ENCODE data around the gene KCTD15. TPM values are rescaled to one million over a fixed set of nuclear protein-coding genes. Genes with fewer than 3 reads are reported as not detected.

KCTD15 gene
- total RNA-seq, result 2.7 TPM in 2 replicates

- ATAC-seq (ENCODE audit: low read depth) (peak; percentile 23), DNase-seq (peak; percentile 36)
- no peaks in the 10 kb centered on the region for H3K9me3 Mint-ChIP-seq
- POLR2A ChIA-PET, result interaction anchor here (0.9 to 1.9 kb wide), 2 partner anchors 338 to 376 kb away, joined by 6 to 8 read pairs; partner anchors contain the start of gene LSM14A
- peaks cover 5% of the 10 kb centered on the region for H3K4me1 Mint-ChIP-seq
- peaks cover 16% of the 10 kb centered on the region for H3K27me3 Mint-ChIP-seq
- CTCF ChIA-PET, result interaction anchor here (1.5 kb wide), 1 partner anchor 202 kb away, joined by 4 read pairs; no protein-coding TSS in a partner anchor
- intact Hi-C loops (cut with micrococcal nuclease), result loop anchor here (2.0 to 5.0 kb wide), 3 partner anchors 24 to 351 kb away; no protein-coding TSS in a partner anchor
- H3K36me3 Mint-ChIP-seq (ENCODE audit: low read depth), result no peaks in the 10 kb centered on the region
- H3K27ac Mint-ChIP-seq, result no peak within 1 kb of the TSS
- peak within 1 kb of the TSS; percentile 82 for H3K4me3 Mint-ChIP-seq
- no peak for TF ChIP-seq CTCF (IDR thresholded peaks at IDR 0.05)
Measured at GRCh38 chr19:33796164-33796875, at the start of gene KCTD15. Gene KCTD15 (plus strand): TSS chr19:33796870. CDS start chr19:33800455, 3,585 bp downstream.

- Mint-ChIP-seq H3K27me3 (no peaks in the 10 kb centered on the region), H3K4me3 (no peak overlapping the region), H3K27ac (no peak overlapping the region), H3K4me1 (no peaks in the 10 kb centered on the region), H3K9me3 (no peaks in the 10 kb centered on the region), H3K36me3 (ENCODE audit: low read depth) (no peaks in the 10 kb centered on the region)
- intact Hi-C loops (cut with micrococcal nuclease), result no loop called here
- CTCF ChIA-PET, result no interaction called here
- ATAC-seq (ENCODE audit: low read depth) (no peak), DNase-seq (no peak)
- POLR2A ChIA-PET, result interaction anchor here (0.5 kb wide), 1 partner anchor 15 kb away, joined by 5 read pairs; no protein-coding TSS in a partner anchor
- TF ChIP-seq CTCF (IDR thresholded peaks at IDR 0.05), result no peak
Measured at GRCh38 chr19:33747273-33747672, 49.4 kb upstream of the KCTD15 start.

GRCh38 chr19:33748231-33748630 is 48.4 kb upstream of the KCTD15 start:
- DNase-seq (no peak), ATAC-seq (ENCODE audit: low read depth) (no peak)
- TF ChIP-seq CTCF (IDR thresholded peaks at IDR 0.05), result no peak
- H3K4me3 Mint-ChIP-seq, result no peak overlapping the region
- H3K4me1 Mint-ChIP-seq, result no peaks in the 10 kb centered on the region
- no peaks in the 10 kb centered on the region for H3K9me3 Mint-ChIP-seq
- no peaks in the 10 kb centered on the region for H3K36me3 Mint-ChIP-seq (ENCODE audit: low read depth)
- no peak overlapping the region for H3K27ac Mint-ChIP-seq
- intact Hi-C loops (cut with micrococcal nuclease), result no loop called here
- no peaks in the 10 kb centered on the region for H3K27me3 Mint-ChIP-seq
- POLR2A ChIA-PET, result no interaction called here
- CTCF ChIA-PET, result no interaction called here

GRCh38 chr19:33749016-33749415 is 47.7 kb upstream of the KCTD15 start:
- DNase-seq (no peak), ATAC-seq (ENCODE audit: low read depth) (no peak)
- POLR2A ChIA-PET, result no interaction called here
- H3K9me3 Mint-ChIP-seq, result no peaks in the 10 kb centered on the region
- intact Hi-C loops (cut with micrococcal nuclease), result no loop called here
- no peak overlapping the region for H3K27ac Mint-ChIP-seq
- CTCF ChIA-PET, result no interaction called here
- no peak overlapping the region for H3K4me3 Mint-ChIP-seq
- no peaks in the 10 kb centered on the region for H3K36me3 Mint-ChIP-seq (ENCODE audit: low read depth)
- H3K27me3 Mint-ChIP-seq, result no peaks in the 10 kb centered on the region
- H3K4me1 Mint-ChIP-seq, result no peaks in the 10 kb centered on the region
- TF ChIP-seq CTCF (IDR thresholded peaks at IDR 0.05), result no peak

GRCh38 chr19:33749619-33750175 is 47.0 kb upstream of the KCTD15 start:
- POLR2A ChIA-PET, result no interaction called here
- H3K4me1 Mint-ChIP-seq, result no peaks in the 10 kb centered on the region
- CTCF ChIA-PET, result no interaction called here
- intact Hi-C loops (cut with micrococcal nuclease), result no loop called here
- ATAC-seq (ENCODE audit: low read depth) (no peak), DNase-seq (no peak)
- no peaks in the 10 kb centered on the region for H3K9me3 Mint-ChIP-seq
- no peak overlapping the region for H3K27ac Mint-ChIP-seq
- no peaks in the 10 kb centered on the region for H3K36me3 Mint-ChIP-seq (ENCODE audit: low read depth)
- H3K27me3 Mint-ChIP-seq, result no peaks in the 10 kb centered on the region
- no peak overlapping the region for H3K4me3 Mint-ChIP-seq
- TF ChIP-seq CTCF (IDR thresholded peaks at IDR 0.05), result no peak
